ENCODE data around the gene TMEM9.

DNA sequence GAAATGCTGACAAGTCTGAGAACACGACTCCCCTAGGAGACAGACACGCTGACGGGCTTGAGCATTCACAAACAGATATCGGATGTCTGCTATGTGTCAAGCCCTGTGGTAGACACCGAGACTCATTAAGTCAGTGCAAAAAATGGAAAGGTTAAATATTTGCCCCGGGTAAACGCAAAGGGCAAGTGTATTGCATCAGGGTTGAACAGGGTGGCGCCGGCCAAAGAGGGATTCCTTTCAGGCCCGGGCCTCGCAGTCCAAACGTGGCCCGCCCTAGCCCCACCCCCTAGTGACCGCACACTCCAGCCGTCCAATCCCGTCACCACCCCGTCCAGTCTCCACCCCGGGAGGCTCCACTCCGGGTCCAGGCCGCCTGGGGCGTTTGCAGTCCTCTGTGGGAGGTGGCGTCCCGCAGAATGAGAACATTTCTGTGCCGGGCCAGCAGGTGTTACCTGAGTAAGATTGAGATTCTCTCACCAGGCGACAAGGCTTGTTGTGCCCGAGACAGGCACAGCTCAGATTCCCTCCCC lies 16.3 kb upstream of the TMEM9 start:
- TF ChIP-seq GATA2 (IDR thresholded peaks at IDR 0.05; ENCODE audit: low read depth, low read length) (no peak), GATA3 (IDR thresholded peaks at IDR 0.05; ENCODE audit: low read depth, low read length) (no peak)
